PC-9 (cell line): ENCODE measurements around the gene ASTN2.

ENCODE experiments used
- EZH2 ChIP-seq: fragments of 200-600 bp; sonication (generic); IDR thresholded peaks from 2 replicates; pipeline ENCODE4 v1.8.0; 2017; ENCODE audit warnings: antibody characterized with exemption, low read depth
- TF ChIP-seq, protein P1 (sequence below): fragments of 200-600 bp; sonication (generic); conservative IDR thresholded peaks from 2 replicates; pipeline ENCODE4 v1.6.1; 2017; ENCODE audit warnings: mixed run types, antibody characterized with exemption, mild to moderate bottlenecking, moderate library complexity

- TF ChIP-seq, protein P1, sequence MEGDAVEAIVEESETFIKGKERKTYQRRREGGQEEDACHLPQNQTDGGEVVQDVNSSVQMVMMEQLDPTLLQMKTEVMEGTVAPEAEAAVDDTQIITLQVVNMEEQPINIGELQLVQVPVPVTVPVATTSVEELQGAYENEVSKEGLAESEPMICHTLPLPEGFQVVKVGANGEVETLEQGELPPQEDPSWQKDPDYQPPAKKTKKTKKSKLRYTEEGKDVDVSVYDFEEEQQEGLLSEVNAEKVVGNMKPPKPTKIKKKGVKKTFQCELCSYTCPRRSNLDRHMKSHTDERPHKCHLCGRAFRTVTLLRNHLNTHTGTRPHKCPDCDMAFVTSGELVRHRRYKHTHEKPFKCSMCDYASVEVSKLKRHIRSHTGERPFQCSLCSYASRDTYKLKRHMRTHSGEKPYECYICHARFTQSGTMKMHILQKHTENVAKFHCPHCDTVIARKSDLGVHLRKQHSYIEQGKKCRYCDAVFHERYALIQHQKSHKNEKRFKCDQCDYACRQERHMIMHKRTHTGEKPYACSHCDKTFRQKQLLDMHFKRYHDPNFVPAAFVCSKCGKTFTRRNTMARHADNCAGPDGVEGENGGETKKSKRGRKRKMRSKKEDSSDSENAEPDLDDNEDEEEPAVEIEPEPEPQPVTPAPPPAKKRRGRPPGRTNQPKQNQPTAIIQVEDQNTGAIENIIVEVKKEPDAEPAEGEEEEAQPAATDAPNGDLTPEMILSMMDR = no peak
- TF ChIP-seq EZH2 = no peak
These were observed 169.6 kb downstream of the ASTN2 start for GRCh38 chr9:117245175-117245829.
